B cell (primary cell): ENCODE results near the gene POLD4.

ENCODE experiments used
- CTCF ChIP-seq: fragments of 200-600 bp; IDR thresholded peaks from one replicate; pipeline ENCODE4 v1.8.0; 2022; ENCODE audit warnings: antibody characterized with exemption, mild to moderate bottlenecking
- EZH2 ChIP-seq: IDR thresholded peaks from 2 replicates; pipeline ENCODE4 v1.6.1; 2012; ENCODE audit warnings: borderline replicate concordance, low read depth, mild to moderate bottlenecking, moderate library complexity, low read length; ENCODE audit not compliant: insufficient read depth, poor library complexity, severe bottlenecking

GRCh38 chr11:67304511-67305113 is 48.7 kb downstream of the POLD4 start:
- TF ChIP-seq CTCF = no peak
- no peak for TF ChIP-seq EZH2
